Neural cell (in vitro differentiated cells): Measurements from ENCODE around the gene IFNLR1. TPM values are rescaled to one million over a fixed set of nuclear protein-coding genes. Genes with fewer than 3 reads are reported as not detected.

Source experiments
- H2AFZ ChIP-seq: fragments of 200-600, 300-800 bp; sonication (generic), shearing (Covaris generic); 2 replicates; pipeline ENCODE4 v1.6.0; 2014; ENCODE audit warnings: low read depth, mild to moderate bottlenecking, antibody characterized with exemption, low read length, moderate library complexity
- H3F3A ChIP-seq: fragments of 200-600 bp; shearing (Covaris generic); 2 replicates; pipeline ENCODE4 v1.6.1; 2016; ENCODE audit warnings: mild to moderate bottlenecking, moderate library complexity, mixed read lengths, antibody characterized with exemption, low read length; ENCODE audit not compliant: insufficient read depth, poor library complexity, severe bottlenecking
- H3K27ac ChIP-seq: fragments of 200-600, 300-800 bp; sonication (generic), shearing (Covaris generic); 2 replicates; pipeline ENCODE4 v1.5.1; 2014; ENCODE audit warnings: mild to moderate bottlenecking, low read length, moderate library complexity
- H3K27me3 ChIP-seq: fragments of 300-800, 200-600 bp; sonication (generic), shearing (Covaris generic); 2 replicates; pipeline ENCODE4 v1.6.0; 2014; ENCODE audit warnings: mild to moderate bottlenecking, low read depth, low read length, moderate library complexity; ENCODE audit not compliant: insufficient read depth
- H3K36me3 ChIP-seq: fragments of 300-800, 200-600 bp; sonication (generic), shearing (Covaris generic); 2 replicates; pipeline ENCODE4 v1.5.1; 2014; ENCODE audit warnings: mild to moderate bottlenecking, antibody characterized with exemption, low read length, moderate library complexity; ENCODE audit not compliant: insufficient read depth
- H3K4me2 ChIP-seq: fragments of 300-800, 200-600 bp; sonication (generic), shearing (Covaris generic); 2 replicates; pipeline ENCODE4 v1.6.0; 2014; ENCODE audit warnings: mild to moderate bottlenecking, low read length
- H3K4me3 ChIP-seq: fragments of 300-800, 200-600 bp; sonication (generic), shearing (Covaris generic); 2 replicates; pipeline ENCODE4 v1.5.1; 2014; ENCODE audit warnings: mild to moderate bottlenecking, low read length, moderate library complexity
- H3K79me2 ChIP-seq: fragments of 200-600 bp; shearing (Covaris generic); replicated peaks from 2 replicates; pipeline ENCODE4 v1.6.0; 2014; ENCODE audit warnings: mild to moderate bottlenecking, low read length, moderate library complexity; ENCODE audit not compliant: insufficient read depth
- H3K9ac ChIP-seq: fragments of 300-800, 200-600 bp; sonication (generic), shearing (Covaris generic); 2 replicates; pipeline ENCODE4 v1.6.1; 2016; ENCODE audit warnings: mild to moderate bottlenecking, low read length, mixed read lengths
- H3K9me2 ChIP-seq: fragments of 200-600 bp; shearing (Covaris generic); 2 replicates; pipeline ENCODE4 v1.6.1; 2016; ENCODE audit warnings: mild to moderate bottlenecking, low read length, mixed read lengths; ENCODE audit not compliant: insufficient read depth
- H3K9me3 ChIP-seq: fragments of 200-600, 300-800 bp; sonication (generic), shearing (Covaris generic); 2 replicates; pipeline ENCODE4 v1.6.1; 2016; ENCODE audit warnings: mild to moderate bottlenecking, mixed run types, low read length, moderate library complexity, mixed read lengths
- H4K20me1 ChIP-seq: fragments of 200-600 bp; shearing (Covaris generic); 2 replicates; pipeline ENCODE4 v1.6.1; 2016; ENCODE audit warnings: mild to moderate bottlenecking, mixed run types; ENCODE audit not compliant: insufficient read depth
- CTCF ChIP-seq: fragments of 450-650 bp; IDR thresholded peaks from 2 replicates; pipeline ENCODE4 v1.5.1; 2014; ENCODE audit warnings: antibody characterized with exemption, mild to moderate bottlenecking, moderate library complexity; ENCODE audit not compliant: poor library complexity, severe bottlenecking
- EP300 ChIP-seq: fragments of 450-650 bp; conservative IDR thresholded peaks from 2 replicates; pipeline ENCODE4 v1.6.1; 2014; ENCODE audit warnings: antibody characterized with exemption, mild to moderate bottlenecking, moderate library complexity; ENCODE audit not compliant: poor library complexity, severe bottlenecking
- EZH2 ChIP-seq: fragments of 200-600, 300-800 bp; shearing (Covaris generic), sonication (generic); IDR thresholded peaks from 2 replicates; pipeline ENCODE4 v1.6.1; 2014; ENCODE audit warnings: antibody characterized with exemption, low read length, borderline replicate concordance, mild to moderate bottlenecking; ENCODE audit not compliant: insufficient read depth, poor library complexity, severe bottlenecking
- MXI1 ChIP-seq: fragments of 450-650 bp; conservative IDR thresholded peaks from 2 replicates; pipeline ENCODE4 v1.6.1; 2014; ENCODE audit warnings: antibody characterized with exemption, mild to moderate bottlenecking; ENCODE audit not compliant: poor library complexity, severe bottlenecking
- POLR2AphosphoS5 ChIP-seq: IDR thresholded peaks from 2 replicates; pipeline ENCODE4 v1.6.1; 2012
- RAD21 ChIP-seq: fragments of 450-650 bp; conservative IDR thresholded peaks from 2 replicates; pipeline ENCODE4 v1.6.1; 2014; ENCODE audit warnings: antibody characterized with exemption, mild to moderate bottlenecking, moderate library complexity
- SMC3 ChIP-seq: fragments of 450-650 bp; conservative IDR thresholded peaks from 2 replicates; pipeline ENCODE4 v1.6.1; 2014; ENCODE audit warnings: antibody characterized with exemption, mild to moderate bottlenecking, moderate library complexity; ENCODE audit not compliant: poor library complexity
- TAF1 ChIP-seq: IDR thresholded peaks from 2 replicates; pipeline ENCODE4 v1.6.1; 2012; ENCODE audit warnings: low read depth
- polyA plus RNA-seq: library from polyadenylated mRNA; depleted of rRNA; stranded (reverse); fragments of >200 nt; gene quantifications from 2 replicates; pipeline ENCODE4 v1.2.3, GENCODE V29; 2014
- TF ChIP-seq, protein P1 (sequence below): IDR thresholded peaks from 2 replicates; pipeline ENCODE4 v1.6.1; 2012; ENCODE audit warnings: borderline replicate concordance

The IFNLR1 gene
- polyA plus RNA-seq, 1 donor from 2014 or later: 0.32 TPM

DNA sequence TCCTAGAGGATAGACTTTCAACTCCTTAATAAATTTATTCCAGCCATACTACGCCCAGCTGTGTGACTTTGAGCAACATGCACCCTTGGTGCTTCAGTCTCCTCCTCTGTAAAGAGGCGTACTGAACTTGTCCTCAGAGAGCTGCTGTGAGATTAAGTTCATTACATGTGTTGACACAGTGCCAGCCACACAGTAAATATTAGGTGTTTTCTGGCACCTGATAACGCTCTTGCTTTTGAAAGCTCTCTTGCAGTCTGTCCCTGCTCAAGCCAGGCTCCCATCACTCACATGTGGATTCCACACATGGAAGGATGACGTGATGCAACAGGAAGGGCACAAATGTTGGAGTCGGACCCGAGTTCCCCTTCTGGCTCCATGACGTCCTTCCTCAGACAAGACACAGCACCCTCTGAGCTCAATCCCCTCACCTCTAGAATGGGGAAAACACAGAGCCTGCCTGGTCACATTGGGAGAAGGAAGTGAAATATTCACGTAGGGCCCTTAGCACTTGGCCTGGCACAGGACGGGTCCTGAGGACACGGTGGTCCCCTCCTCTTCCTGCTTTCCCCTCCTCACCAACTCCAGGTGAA, 7.7 kb downstream of the IFNLR1 start:
- H3K9me2 ChIP-seq: no peaks in the 10 kb centered on the region
- H3K27ac ChIP-seq: no peak overlapping the region
- no peaks in the 10 kb centered on the region for H4K20me1 ChIP-seq
- no peaks in the 10 kb centered on the region for H3F3A ChIP-seq
- no peaks in the 10 kb centered on the region for H3K9me3 ChIP-seq
- no peak overlapping the region for H3K4me3 ChIP-seq
- H3K36me3 ChIP-seq: no peaks in the 10 kb centered on the region
- H3K27me3 ChIP-seq: no peaks in the 10 kb centered on the region
- no peaks in the 10 kb centered on the region for H3K79me2 ChIP-seq
- no peak overlapping the region for H3K4me2 ChIP-seq
- no peak overlapping the region for H3K9ac ChIP-seq
- no peak overlapping the region for H2AFZ ChIP-seq
- TF ChIP-seq RAD21 (no peak), TAF1 (no peak), CTCF (no peak), EZH2 (no peak), EP300 (no peak), POLR2AphosphoS5 (no peak), SMC3 (no peak), MXI1 (no peak)
- TF ChIP-seq, protein P1, sequence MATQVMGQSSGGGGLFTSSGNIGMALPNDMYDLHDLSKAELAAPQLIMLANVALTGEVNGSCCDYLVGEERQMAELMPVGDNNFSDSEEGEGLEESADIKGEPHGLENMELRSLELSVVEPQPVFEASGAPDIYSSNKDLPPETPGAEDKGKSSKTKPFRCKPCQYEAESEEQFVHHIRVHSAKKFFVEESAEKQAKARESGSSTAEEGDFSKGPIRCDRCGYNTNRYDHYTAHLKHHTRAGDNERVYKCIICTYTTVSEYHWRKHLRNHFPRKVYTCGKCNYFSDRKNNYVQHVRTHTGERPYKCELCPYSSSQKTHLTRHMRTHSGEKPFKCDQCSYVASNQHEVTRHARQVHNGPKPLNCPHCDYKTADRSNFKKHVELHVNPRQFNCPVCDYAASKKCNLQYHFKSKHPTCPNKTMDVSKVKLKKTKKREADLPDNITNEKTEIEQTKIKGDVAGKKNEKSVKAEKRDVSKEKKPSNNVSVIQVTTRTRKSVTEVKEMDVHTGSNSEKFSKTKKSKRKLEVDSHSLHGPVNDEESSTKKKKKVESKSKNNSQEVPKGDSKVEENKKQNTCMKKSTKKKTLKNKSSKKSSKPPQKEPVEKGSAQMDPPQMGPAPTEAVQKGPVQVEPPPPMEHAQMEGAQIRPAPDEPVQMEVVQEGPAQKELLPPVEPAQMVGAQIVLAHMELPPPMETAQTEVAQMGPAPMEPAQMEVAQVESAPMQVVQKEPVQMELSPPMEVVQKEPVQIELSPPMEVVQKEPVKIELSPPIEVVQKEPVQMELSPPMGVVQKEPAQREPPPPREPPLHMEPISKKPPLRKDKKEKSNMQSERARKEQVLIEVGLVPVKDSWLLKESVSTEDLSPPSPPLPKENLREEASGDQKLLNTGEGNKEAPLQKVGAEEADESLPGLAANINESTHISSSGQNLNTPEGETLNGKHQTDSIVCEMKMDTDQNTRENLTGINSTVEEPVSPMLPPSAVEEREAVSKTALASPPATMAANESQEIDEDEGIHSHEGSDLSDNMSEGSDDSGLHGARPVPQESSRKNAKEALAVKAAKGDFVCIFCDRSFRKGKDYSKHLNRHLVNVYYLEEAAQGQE: no peak

- no peak overlapping the region for H3K9ac ChIP-seq
- no peak overlapping the region for H2AFZ ChIP-seq
- H3K9me2 ChIP-seq: no peaks in the 10 kb centered on the region
- no peaks in the 10 kb centered on the region for H3K79me2 ChIP-seq
- H3K27ac ChIP-seq: no peak overlapping the region
- TF ChIP-seq CTCF: no peak
- TF ChIP-seq EZH2: no peak
- TF ChIP-seq, protein P1: no peak
- TF ChIP-seq RAD21: no peak
- H3K4me3 ChIP-seq: no peak overlapping the region
- no peaks in the 10 kb centered on the region for H3K36me3 ChIP-seq
- no peaks in the 10 kb centered on the region for H3F3A ChIP-seq
- no peaks in the 10 kb centered on the region for H3K27me3 ChIP-seq
- no peaks in the 10 kb centered on the region for H3K9me3 ChIP-seq
- no peak overlapping the region for H3K4me2 ChIP-seq
- no peaks in the 10 kb centered on the region for H4K20me1 ChIP-seq
Measured at GRCh38 chr1:24178407-24178806, 8.7 kb downstream of the IFNLR1 start.
